ENCODE data around the gene RSPO1. TPM values are rescaled to one million over a fixed set of nuclear protein-coding genes. Genes with fewer than 3 reads are reported as not detected.
"Not testable (repeated sequence)": the region's sequence is repeated elsewhere in the genome, so short reads cannot be mapped to it uniquely, and the experiment has no call there.

Gene RSPO1
- total RNA-seq, 3 donors from 2014 or later, result 0.12 to 1.7 (median 0.53) TPM

- no peaks in the 10 kb centered on the region for H3K9me3 ChIP-seq
- ATAC-seq, result no peak
Observed at GRCh38 chr1:37596182-37596667, 38.5 kb downstream of the RSPO1 start.

GRCh38 chr1:37595440-37596181 is 39.1 kb downstream of the RSPO1 start, which contains the start of gene GNL2:
GNL2 (minus strand) TSS chr1:37595937; CDS start chr1:37595822, 115 bp downstream.
- intact Hi-C loops (cut with DNase I, micrococcal nuclease), result no loop called here
- peak within 1 kb of the TSS; percentile 61 for H3K4me3 ChIP-seq

More at GRCh38 chr1:37596182-37596667, 38.5 kb downstream of the RSPO1 start:
- no peak overlapping the region for H3K4me3 ChIP-seq
- TF ChIP-seq CTCF (IDR thresholded peaks at IDR 0.05), result no peak
- H3K4me1 ChIP-seq (ENCODE audit: low read depth), result peaks cover 18% of the 10 kb centered on the region
- no peak for DNase-seq
- H3K36me3 ChIP-seq (ENCODE audit: low read depth), result no peaks in the 10 kb centered on the region
- intact Hi-C loops (cut with DNase I, micrococcal nuclease), result no loop called here

GRCh38 chr1:37593726-37594125 is 41.0 kb downstream of the RSPO1 start:
- peaks cover 18% of the 10 kb centered on the region for H3K4me1 ChIP-seq (ENCODE audit: low read depth)
- H3K4me3 ChIP-seq, result no peak overlapping the region
- TF ChIP-seq CTCF (IDR thresholded peaks at IDR 0.05), result no peak
- DNase-seq, result no peak
- H3K9me3 ChIP-seq, result no peaks in the 10 kb centered on the region
- intact Hi-C loops (cut with DNase I, micrococcal nuclease), result no loop called here
- no peak for ATAC-seq
- H3K36me3 ChIP-seq (ENCODE audit: low read depth), result peaks cover 4% of the 10 kb centered on the region

More at GRCh38 chr1:37595440-37596181, 39.1 kb downstream of the RSPO1 start, which contains the start of gene GNL2:
- DNase-seq (peak; percentile 98 to 99 (median 99)), ATAC-seq (peak; percentile 100)
- H3K36me3 ChIP-seq (ENCODE audit: low read depth), result no peaks in the 10 kb centered on the region
- H3K9me3 ChIP-seq, result no peaks in the 10 kb centered on the region
- peaks cover 18% of the 10 kb centered on the region for H3K4me1 ChIP-seq (ENCODE audit: low read depth)
- no peak for TF ChIP-seq CTCF (IDR thresholded peaks at IDR 0.05)

- DNase-seq (no peak), ATAC-seq (no peak)
- Histone ChIP-seq H3K4me1 (ENCODE audit: low read depth) (peaks cover 3% of the 10 kb centered on the region), H3K9me3 (no peaks in the 10 kb centered on the region), H3K4me3 (no peak overlapping the region), H3K36me3 (ENCODE audit: low read depth) (peaks cover 16% of the 10 kb centered on the region)
- intact Hi-C loops (cut with DNase I, micrococcal nuclease), result no loop called here
- no peak for TF ChIP-seq CTCF (IDR thresholded peaks at IDR 0.05)
Observed at GRCh38 chr1:37588939-37589338, 45.8 kb downstream of the RSPO1 start.

- ATAC-seq, result not testable (repeated sequence)
Observed at GRCh38 chr1:37584544-37584943, 50.1 kb downstream of the RSPO1 start.

GRCh38 chr1:37575692-37576091 is 59.0 kb downstream of the RSPO1 start:
- Histone ChIP-seq H3K4me3 (no peak overlapping the region), H3K36me3 (ENCODE audit: low read depth) (peaks cover 19% of the 10 kb centered on the region), H3K9me3 (no peaks in the 10 kb centered on the region), H3K4me1 (ENCODE audit: low read depth) (no peaks in the 10 kb centered on the region)
- DNase-seq, result no peak
- TF ChIP-seq CTCF (IDR thresholded peaks at IDR 0.05), result no peak
- no peak for ATAC-seq
- intact Hi-C loops (cut with DNase I, micrococcal nuclease), result no loop called here

More at GRCh38 chr1:37584544-37584943, 50.1 kb downstream of the RSPO1 start:
- DNase-seq; intact Hi-C loops (cut with DNase I, micrococcal nuclease); H3K9me3 ChIP-seq; H3K4me3 ChIP-seq; H3K4me1 ChIP-seq (ENCODE audit: low read depth): not testable (repeated sequence)
- peaks cover 29% of the 10 kb centered on the region for H3K36me3 ChIP-seq (ENCODE audit: low read depth)

Data from mucosa of descending colon (tissue), 3 donors.